SK-N-SH (cell line): ENCODE measurements around the gene SBNO1.

Experiments
- RAD21 ChIP-seq: IDR thresholded peaks from 2 replicates; pipeline ENCODE4 v1.6.1; 2012; ENCODE audit warnings: mild to moderate bottlenecking, low read length
- TF ChIP-seq, protein P1 (sequence below): fragments of 200-600 bp; sonication (generic); IDR thresholded peaks from 2 replicates; pipeline ENCODE4 v1.6.1; 2017; ENCODE audit warnings: antibody characterized with exemption, mild to moderate bottlenecking, moderate library complexity

DNA sequence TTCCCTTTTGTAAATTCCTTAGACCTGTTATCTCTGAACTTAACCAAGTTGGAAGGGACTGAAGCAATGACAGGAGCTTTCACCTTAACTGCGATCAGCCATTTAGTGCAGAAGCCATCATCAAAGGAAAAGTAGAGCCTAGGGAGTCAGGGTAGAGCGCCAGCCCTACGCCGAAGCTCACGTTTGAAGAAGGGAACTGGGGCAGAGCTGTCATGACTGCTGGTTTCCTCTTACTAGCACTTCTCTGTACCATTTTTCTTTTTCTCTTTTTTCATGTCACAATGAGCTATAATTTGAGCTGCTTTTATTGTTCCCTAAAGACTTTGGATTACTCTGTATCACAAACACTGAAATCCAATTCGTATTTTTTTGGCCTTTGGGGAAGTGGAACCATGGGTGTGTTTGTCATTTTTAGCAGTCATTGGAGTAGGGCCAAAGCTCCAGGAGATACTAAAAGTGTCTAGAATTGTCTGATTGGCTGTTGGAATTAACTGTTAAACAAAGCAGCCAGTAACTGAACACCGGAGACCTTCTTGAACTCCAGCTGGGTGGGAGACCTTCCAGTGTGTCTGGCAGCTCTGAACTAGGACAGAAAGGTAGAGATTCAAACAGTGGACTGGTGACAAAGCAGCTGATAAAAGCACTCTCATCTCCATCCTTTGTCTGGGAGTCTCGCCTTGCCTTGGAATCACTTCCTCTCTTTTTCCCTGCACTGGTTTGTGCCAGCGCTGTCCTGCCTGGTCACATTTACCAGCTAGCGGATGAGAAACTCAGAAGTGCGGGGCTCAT lies 122.3 kb downstream of the SBNO1 start:
- TF ChIP-seq, protein P1, sequence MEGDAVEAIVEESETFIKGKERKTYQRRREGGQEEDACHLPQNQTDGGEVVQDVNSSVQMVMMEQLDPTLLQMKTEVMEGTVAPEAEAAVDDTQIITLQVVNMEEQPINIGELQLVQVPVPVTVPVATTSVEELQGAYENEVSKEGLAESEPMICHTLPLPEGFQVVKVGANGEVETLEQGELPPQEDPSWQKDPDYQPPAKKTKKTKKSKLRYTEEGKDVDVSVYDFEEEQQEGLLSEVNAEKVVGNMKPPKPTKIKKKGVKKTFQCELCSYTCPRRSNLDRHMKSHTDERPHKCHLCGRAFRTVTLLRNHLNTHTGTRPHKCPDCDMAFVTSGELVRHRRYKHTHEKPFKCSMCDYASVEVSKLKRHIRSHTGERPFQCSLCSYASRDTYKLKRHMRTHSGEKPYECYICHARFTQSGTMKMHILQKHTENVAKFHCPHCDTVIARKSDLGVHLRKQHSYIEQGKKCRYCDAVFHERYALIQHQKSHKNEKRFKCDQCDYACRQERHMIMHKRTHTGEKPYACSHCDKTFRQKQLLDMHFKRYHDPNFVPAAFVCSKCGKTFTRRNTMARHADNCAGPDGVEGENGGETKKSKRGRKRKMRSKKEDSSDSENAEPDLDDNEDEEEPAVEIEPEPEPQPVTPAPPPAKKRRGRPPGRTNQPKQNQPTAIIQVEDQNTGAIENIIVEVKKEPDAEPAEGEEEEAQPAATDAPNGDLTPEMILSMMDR, result no peak
- TF ChIP-seq RAD21, result no peak
